Neural progenitor cell (in vitro differentiated cells): ENCODE results near the gene STRADB.

Source experiments
- EZH2 ChIP-seq: fragments of 200-600 bp; sonication (generic); IDR thresholded peaks from 2 replicates; pipeline ENCODE4 v1.6.1; 2017; ENCODE audit warnings: antibody characterized with exemption, mild to moderate bottlenecking, moderate library complexity
- EZH2phosphoT487 ChIP-seq: fragments of 200-600 bp; sonication (generic); IDR thresholded peaks from 2 replicates; pipeline ENCODE4 v1.6.1; 2017; ENCODE audit warnings: antibody characterized with exemption
- TF ChIP-seq, protein P1 (sequence below): fragments of 200-600 bp; sonication (generic); IDR thresholded peaks from 2 replicates; pipeline ENCODE4 v1.5.1; 2017; ENCODE audit warnings: antibody characterized with exemption, mild to moderate bottlenecking

DNA sequence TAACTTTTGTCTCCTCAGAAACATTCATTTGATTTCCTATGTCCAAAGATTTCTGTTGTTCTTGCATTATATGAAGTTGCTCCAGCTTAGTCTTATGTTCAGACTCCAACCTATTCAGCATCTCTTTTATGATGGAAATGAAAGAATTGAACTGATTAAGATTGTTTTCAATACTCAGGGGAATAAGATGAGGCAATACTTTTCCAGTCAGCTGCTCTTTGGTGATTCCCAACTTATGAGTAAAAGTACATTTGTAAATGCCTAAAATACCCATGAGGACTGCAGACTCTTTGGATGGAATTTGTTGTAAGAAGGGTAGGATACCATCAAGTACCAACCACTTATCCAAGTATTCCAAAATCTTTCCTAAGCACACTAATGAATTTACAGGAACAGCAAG lies 40.1 kb upstream of the STRADB start:
- TF ChIP-seq, protein P1, sequence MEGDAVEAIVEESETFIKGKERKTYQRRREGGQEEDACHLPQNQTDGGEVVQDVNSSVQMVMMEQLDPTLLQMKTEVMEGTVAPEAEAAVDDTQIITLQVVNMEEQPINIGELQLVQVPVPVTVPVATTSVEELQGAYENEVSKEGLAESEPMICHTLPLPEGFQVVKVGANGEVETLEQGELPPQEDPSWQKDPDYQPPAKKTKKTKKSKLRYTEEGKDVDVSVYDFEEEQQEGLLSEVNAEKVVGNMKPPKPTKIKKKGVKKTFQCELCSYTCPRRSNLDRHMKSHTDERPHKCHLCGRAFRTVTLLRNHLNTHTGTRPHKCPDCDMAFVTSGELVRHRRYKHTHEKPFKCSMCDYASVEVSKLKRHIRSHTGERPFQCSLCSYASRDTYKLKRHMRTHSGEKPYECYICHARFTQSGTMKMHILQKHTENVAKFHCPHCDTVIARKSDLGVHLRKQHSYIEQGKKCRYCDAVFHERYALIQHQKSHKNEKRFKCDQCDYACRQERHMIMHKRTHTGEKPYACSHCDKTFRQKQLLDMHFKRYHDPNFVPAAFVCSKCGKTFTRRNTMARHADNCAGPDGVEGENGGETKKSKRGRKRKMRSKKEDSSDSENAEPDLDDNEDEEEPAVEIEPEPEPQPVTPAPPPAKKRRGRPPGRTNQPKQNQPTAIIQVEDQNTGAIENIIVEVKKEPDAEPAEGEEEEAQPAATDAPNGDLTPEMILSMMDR: no peak
- TF ChIP-seq EZH2phosphoT487 (no peak), EZH2 (no peak)
